ENCODE results near the gene CNOT2.
"Not testable (repeated sequence)": the region's sequence is repeated elsewhere in the genome, so short reads cannot be mapped to it uniquely, and the experiment has no call there.

The CNOT2 gene

DNA sequence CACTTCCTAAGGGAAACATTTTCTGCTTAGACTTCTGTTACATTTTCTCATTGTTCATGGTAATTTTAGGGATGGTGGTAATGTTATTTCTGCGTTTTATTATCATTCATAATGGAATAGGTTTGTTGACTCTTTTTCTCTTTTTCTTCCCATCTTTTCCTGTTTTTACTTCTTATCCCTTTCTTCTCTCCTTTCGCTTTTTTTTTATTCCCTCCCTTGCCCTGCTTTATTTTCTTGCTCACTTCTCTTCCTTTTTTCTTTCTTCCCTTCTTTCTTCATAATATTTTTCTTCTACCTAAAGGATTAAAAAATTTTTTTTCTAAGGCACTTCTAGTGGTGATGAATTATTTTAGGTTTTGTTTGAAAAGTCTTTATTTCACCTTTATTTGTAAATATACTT is 45.6 kb downstream of the CNOT2 start:
- no peak overlapping the region for H3K27ac ChIP-seq
- peaks cover 4% of the 10 kb centered on the region for H3K36me3 ChIP-seq (replicated peaks)
- no peaks in the 10 kb centered on the region for H3K27me3 ChIP-seq (replicated peaks)
- no peak for DNase-seq
- in situ Hi-C loops (cut with HindIII; ENCODE audit: low pct_ligation_motif_present, low sequenced_read_pairs) = no loop called here
- TF ChIP-seq, protein P1, sequence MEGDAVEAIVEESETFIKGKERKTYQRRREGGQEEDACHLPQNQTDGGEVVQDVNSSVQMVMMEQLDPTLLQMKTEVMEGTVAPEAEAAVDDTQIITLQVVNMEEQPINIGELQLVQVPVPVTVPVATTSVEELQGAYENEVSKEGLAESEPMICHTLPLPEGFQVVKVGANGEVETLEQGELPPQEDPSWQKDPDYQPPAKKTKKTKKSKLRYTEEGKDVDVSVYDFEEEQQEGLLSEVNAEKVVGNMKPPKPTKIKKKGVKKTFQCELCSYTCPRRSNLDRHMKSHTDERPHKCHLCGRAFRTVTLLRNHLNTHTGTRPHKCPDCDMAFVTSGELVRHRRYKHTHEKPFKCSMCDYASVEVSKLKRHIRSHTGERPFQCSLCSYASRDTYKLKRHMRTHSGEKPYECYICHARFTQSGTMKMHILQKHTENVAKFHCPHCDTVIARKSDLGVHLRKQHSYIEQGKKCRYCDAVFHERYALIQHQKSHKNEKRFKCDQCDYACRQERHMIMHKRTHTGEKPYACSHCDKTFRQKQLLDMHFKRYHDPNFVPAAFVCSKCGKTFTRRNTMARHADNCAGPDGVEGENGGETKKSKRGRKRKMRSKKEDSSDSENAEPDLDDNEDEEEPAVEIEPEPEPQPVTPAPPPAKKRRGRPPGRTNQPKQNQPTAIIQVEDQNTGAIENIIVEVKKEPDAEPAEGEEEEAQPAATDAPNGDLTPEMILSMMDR (IDR thresholded peaks at IDR 0.05; ENCODE audit: low read depth, low read length, missing control alignments) = no peak
- no peak overlapping the region for H3K4me3 ChIP-seq (ENCODE audit: low read depth, low read length)

DNA sequence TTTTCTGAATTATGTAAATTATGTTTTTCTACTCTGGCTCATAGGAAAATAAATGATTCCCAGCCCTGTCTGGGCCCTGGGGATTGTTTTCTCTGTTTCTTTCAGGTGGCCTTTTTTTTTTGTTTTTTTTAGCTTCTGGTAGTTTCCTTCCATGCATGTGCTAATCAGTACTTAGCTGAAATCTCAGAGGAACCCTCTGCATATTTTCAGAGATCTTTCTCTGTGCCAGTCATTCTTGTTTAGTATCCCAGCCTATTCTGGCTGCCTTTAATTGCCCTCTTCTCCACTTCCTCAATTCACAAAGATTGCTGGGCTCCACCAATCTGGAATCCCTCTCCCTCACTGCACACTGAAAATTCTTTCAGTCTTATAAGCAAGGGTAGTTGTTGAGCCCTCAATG is 46.9 kb downstream of the CNOT2 start:
- Histone ChIP-seq H3K36me3 (replicated peaks) (peaks cover 4% of the 10 kb centered on the region), H3K27me3 (replicated peaks) (no peaks in the 10 kb centered on the region), H3K4me3 (ENCODE audit: low read depth, low read length) (no peak overlapping the region), H3K27ac (no peak overlapping the region)
- in situ Hi-C loops (cut with HindIII; ENCODE audit: low pct_ligation_motif_present, low sequenced_read_pairs) = no loop called here
- DNase-seq = no peak
- TF ChIP-seq, protein P1 (IDR thresholded peaks at IDR 0.05; ENCODE audit: low read depth, low read length, missing control alignments) = no peak

DNA sequence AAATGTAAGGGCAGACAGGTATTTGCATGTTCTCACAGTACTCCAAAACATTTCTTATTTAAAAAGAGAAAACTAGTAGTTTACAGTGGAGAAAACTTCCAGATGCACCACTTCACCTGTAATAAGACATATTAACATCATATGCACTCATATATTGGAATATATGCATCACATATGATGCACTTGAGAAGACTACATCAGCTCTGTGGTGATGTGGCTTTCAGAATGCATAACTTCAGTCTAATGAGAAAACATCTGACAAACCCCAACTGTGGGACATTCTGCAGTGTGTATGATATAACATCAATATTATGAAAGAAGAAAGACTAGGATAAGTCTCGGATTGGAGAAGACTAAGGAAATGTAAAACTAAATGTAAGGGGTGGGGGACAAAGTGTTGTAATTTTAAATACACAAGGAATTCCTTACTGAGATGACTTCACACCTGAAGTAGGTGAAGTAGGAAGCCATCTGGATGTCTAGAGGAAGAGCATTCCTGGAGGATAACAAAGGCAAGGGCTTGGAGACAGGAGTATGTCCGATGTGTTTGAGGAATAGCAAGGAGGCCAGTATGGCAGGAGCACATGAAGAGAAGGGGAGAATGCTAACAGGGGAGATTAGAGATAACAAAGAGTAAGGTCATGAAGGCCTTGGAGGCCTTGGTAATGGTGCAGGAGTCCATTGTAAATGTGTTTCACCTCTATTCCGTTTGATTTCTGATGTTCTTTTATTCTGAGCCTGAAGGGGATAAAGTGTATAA is 49.0 kb downstream of the CNOT2 start:
- in situ Hi-C loops (cut with HindIII; ENCODE audit: low pct_ligation_motif_present, low sequenced_read_pairs) = no loop called here
- Histone ChIP-seq H3K4me3 (ENCODE audit: low read depth, low read length) (no peak overlapping the region), H3K27ac (no peak overlapping the region), H3K36me3 (replicated peaks) (no peaks in the 10 kb centered on the region), H3K27me3 (replicated peaks) (no peaks in the 10 kb centered on the region)
- no peak for DNase-seq
- TF ChIP-seq, protein P1 (IDR thresholded peaks at IDR 0.05; ENCODE audit: low read depth, low read length, missing control alignments) = no peak

DNA sequence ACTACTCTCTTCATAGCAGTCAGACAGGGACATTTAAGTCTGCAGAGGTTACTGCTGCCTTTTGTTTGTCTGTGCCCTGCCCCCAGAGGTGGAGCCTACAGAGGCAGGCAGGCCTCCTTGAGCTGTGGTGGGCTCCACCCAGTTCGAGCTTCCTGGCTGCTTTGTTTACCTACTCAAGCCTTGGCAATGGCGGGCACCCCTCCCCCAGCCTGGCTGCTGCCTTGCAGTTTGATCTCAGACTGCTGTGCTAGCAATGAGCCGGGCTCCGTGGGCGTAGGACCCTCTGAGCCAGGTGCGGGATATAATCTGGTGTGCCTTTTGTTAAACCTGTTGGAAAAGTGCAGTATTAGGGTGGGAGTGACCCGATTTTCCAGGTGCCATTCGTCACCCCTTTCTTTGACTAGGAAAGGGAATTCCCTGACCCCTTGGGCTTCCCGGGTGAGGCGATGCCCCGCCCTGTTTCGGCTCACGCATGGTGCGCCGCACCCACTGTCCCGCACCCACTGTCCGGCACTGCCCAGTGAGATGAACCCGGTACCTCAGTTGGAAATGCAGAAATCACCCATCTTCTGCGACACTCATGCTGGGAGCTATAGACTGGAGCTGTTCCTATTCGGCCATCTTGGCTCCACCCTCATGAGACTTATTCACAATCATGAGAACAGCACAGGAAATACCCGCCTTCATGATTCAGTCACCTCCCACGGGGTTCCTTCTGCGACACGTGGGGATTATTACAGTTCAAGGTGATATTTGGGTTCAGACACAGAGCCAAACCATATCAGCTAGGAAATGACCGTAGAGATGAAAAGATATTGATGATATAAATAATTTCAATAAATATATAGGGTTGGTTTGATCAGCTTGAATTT is 61.7 kb downstream of the CNOT2 start:
- DNase-seq = peak; percentile 42
- H3K4me3 ChIP-seq (ENCODE audit: low read depth, low read length); in situ Hi-C loops (cut with HindIII; ENCODE audit: low pct_ligation_motif_present, low sequenced_read_pairs); H3K27me3 ChIP-seq (replicated peaks); H3K36me3 ChIP-seq (replicated peaks): not testable (repeated sequence)
- H3K27ac ChIP-seq = peak overlapping the region; percentile 23

DNA sequence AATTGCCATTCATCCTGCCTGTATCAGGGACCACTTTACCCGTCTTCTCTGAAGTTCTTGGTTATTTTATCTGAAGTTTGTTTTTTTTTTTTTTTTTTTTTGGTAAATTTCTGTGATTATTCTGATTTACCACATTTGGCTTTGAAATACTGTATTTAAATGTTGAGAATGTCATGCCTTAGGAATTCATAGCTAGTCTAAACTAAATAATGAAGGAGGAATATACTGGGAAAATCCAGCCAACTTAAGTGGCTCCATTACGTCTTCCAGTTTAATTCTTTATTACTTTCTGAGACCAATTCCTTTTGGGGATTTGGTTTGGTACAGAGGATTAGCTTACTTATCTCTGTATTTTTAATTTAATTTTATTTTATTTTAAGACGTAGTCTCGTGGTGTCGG is 62.6 kb downstream of the CNOT2 start:
- TF ChIP-seq, protein P1 (IDR thresholded peaks at IDR 0.05; ENCODE audit: low read depth, low read length, missing control alignments) = no peak
- Histone ChIP-seq H3K27ac (peak overlapping the region; percentile 23), H3K4me3 (ENCODE audit: low read depth, low read length) (no peak overlapping the region), H3K27me3 (replicated peaks) (no peaks in the 10 kb centered on the region), H3K36me3 (replicated peaks) (no peaks in the 10 kb centered on the region)
- in situ Hi-C loops (cut with HindIII; ENCODE audit: low pct_ligation_motif_present, low sequenced_read_pairs) = no loop called here
- no peak for DNase-seq

DNA sequence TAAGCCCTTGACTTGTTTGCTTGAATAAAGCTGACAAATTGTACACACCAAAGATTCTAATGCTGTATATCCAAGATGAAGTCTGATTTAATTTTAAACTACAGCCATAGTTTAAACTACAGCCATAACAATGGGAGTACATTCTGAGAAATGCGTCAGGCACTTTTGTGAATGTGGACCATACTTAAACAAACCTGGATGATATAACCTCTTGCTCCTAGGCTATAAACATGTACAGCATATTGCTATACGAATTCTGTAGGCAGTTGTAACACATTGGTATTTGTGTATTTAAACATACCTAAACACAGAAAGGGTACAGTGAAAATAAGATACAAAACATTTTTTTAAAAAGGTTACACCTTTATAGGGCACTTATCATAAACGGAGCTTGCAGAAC is 63.4 kb downstream of the CNOT2 start:
- in situ Hi-C loops (cut with HindIII; ENCODE audit: low pct_ligation_motif_present, low sequenced_read_pairs) = no loop called here
- Histone ChIP-seq H3K4me3 (ENCODE audit: low read depth, low read length) (no peak overlapping the region), H3K27me3 (replicated peaks) (no peaks in the 10 kb centered on the region), H3K27ac (no peak overlapping the region), H3K36me3 (replicated peaks) (no peaks in the 10 kb centered on the region)
- DNase-seq = no peak
- TF ChIP-seq, protein P1 (IDR thresholded peaks at IDR 0.05; ENCODE audit: low read depth, low read length, missing control alignments) = no peak
